Measurements from ENCODE around the gene PDS5B.

The PDS5B gene

DNA sequence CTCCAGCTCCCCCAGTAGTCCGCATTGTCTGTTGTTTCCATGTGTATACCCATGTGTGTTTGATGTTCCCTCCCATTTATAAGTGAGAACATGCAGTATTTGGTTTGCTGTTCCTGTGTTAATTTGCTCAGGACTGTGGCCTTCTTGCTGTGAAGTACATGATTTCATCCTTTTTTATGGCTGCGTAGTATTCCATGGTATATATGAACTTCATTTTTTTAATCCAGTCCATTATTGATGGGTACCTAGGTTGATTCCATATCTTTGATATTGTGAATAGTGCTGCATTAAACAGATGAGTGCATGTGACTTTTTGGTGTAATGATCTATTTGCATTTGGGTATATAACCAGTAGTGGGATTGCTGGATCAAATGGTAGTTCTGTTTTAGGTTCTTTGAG, 175.2 kb downstream of the PDS5B start:
- H3K4me1 Mint-ChIP-seq (ENCODE audit: low read depth), result peaks cover 11% of the 10 kb centered on the region
- peaks cover 73% of the 10 kb centered on the region for H3K36me3 Mint-ChIP-seq (ENCODE audit: low read depth)
- peaks cover 11% of the 10 kb centered on the region for H3K9me3 Mint-ChIP-seq
- intact Hi-C loops (cut with micrococcal nuclease), result no loop called here
- no peak overlapping the region for H3K4me3 Mint-ChIP-seq
- H3K27me3 Mint-ChIP-seq, result no peaks in the 10 kb centered on the region
- H3K27ac Mint-ChIP-seq, result no peak overlapping the region

GRCh38 chr13:32779119-32779518, 192.9 kb downstream of the PDS5B start:
- Mint-ChIP-seq H3K27ac (no peak overlapping the region), H3K36me3 (ENCODE audit: low read depth) (peaks cover 48% of the 10 kb centered on the region), H3K27me3 (no peaks in the 10 kb centered on the region), H3K9me3 (no peaks in the 10 kb centered on the region), H3K4me1 (ENCODE audit: low read depth) (no peaks in the 10 kb centered on the region), H3K4me3 (no peak overlapping the region)
- intact Hi-C loops (cut with micrococcal nuclease), result no loop called here

- Mint-ChIP-seq H3K27ac (no peak overlapping the region), H3K4me1 (ENCODE audit: low read depth) (no peaks in the 10 kb centered on the region), H3K9me3 (no peaks in the 10 kb centered on the region), H3K4me3 (no peak overlapping the region), H3K36me3 (ENCODE audit: low read depth) (peaks cover 37% of the 10 kb centered on the region), H3K27me3 (no peaks in the 10 kb centered on the region)
- intact Hi-C loops (cut with micrococcal nuclease), result no loop called here
Measured at GRCh38 chr13:32781906-32782305, 195.7 kb downstream of the PDS5B start.

DNA sequence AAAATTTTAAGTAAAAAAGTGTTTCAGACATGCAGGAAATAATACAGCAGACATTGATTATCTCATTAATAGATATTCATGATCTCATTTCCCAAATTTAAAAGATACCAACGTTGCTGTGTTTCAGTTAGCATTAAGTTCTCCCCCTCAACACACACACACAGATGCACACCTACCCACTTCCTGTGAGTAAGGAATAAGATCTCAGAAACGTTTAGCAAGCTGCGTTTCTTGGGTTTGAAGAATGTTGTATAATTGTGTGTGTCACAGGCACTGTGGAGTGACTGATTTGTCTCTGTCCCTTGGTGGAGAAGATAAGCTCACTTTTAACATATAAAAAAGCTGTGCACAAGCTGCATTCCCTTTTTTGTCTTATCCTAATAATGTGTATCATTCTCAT, 196.8 kb downstream of the PDS5B start:
- H3K4me1 Mint-ChIP-seq (ENCODE audit: low read depth), result no peaks in the 10 kb centered on the region
- no peak overlapping the region for H3K27ac Mint-ChIP-seq

DNA sequence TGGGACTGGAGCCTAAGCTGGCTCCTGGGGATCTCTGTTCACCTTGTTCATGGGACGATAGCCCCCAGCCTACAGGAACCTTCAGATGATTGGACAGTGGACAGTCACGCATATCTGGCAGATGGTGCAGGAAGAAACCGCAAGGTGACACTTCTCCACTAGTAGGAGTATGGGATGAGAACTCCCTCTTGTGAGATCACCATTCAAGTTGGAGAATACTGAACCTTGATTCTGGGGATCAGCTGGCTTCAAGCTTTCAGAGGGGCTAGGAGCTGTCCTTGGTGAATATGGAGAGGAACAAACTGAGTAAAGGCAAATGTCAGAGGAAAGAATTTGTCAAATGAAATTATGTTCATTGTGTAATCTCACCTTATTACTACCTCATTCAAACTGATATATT, 204.5 kb downstream of the PDS5B start:
- H3K27ac Mint-ChIP-seq, result no peak overlapping the region
- peaks cover 13% of the 10 kb centered on the region for H3K36me3 Mint-ChIP-seq (ENCODE audit: low read depth)
- no peak overlapping the region for H3K4me3 Mint-ChIP-seq
- no peaks in the 10 kb centered on the region for H3K9me3 Mint-ChIP-seq
- intact Hi-C loops (cut with micrococcal nuclease), result no loop called here
- H3K4me1 Mint-ChIP-seq (ENCODE audit: low read depth), result peaks cover 2% of the 10 kb centered on the region
- no peaks in the 10 kb centered on the region for H3K27me3 Mint-ChIP-seq

More for the DNA sequence above, 196.8 kb downstream of the PDS5B start:
- intact Hi-C loops (cut with micrococcal nuclease), result no loop called here
- Mint-ChIP-seq H3K9me3 (no peaks in the 10 kb centered on the region), H3K27me3 (no peaks in the 10 kb centered on the region), H3K4me3 (no peak overlapping the region), H3K36me3 (ENCODE audit: low read depth) (peaks cover 34% of the 10 kb centered on the region)

DNA sequence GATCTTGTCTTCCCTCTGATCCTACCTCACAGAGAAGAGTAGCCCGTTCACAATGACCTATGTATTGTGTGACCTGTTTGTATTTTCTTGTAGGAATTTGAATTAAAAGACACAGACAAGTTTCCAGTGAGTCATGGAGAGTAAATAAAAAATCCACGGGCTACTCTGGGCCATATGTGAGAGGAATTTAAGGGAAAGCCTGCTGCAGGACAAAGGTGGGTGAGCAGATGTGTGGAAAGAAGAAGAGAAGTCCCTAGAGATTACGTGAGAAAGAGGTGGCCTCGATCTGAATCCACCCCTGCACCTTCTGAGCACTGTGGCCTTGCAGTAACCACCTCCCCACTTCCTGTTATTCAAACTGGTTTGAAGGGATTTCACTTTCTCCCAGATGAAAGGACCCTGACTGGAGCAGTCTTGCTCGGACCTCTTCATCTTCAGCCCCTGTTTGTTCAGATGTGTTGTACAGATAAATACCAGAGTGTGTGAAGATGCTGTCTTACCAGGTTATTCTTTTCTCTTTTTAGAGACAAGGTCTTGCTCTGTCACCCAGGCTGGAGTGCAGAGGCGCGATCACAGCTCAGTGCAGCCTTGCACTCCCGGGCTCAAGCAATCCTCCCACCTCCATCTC, 205.4 kb downstream of the PDS5B start:
- intact Hi-C loops (cut with micrococcal nuclease), result no loop called here
- H3K4me3 Mint-ChIP-seq, result no peak overlapping the region
- no peak overlapping the region for H3K27ac Mint-ChIP-seq
- H3K4me1 Mint-ChIP-seq (ENCODE audit: low read depth), result peaks cover 5% of the 10 kb centered on the region
- no peaks in the 10 kb centered on the region for H3K9me3 Mint-ChIP-seq
- no peaks in the 10 kb centered on the region for H3K27me3 Mint-ChIP-seq
- peaks cover 8% of the 10 kb centered on the region for H3K36me3 Mint-ChIP-seq (ENCODE audit: low read depth)

- Mint-ChIP-seq H3K4me1 (ENCODE audit: low read depth) (peaks cover 5% of the 10 kb centered on the region), H3K36me3 (ENCODE audit: low read depth) (no peaks in the 10 kb centered on the region), H3K27me3 (no peaks in the 10 kb centered on the region), H3K27ac (no peak overlapping the region), H3K9me3 (no peaks in the 10 kb centered on the region), H3K4me3 (no peak overlapping the region)
- intact Hi-C loops (cut with micrococcal nuclease), result no loop called here
Measured at GRCh38 chr13:32796754-32797153, 210.5 kb downstream of the PDS5B start.

DNA sequence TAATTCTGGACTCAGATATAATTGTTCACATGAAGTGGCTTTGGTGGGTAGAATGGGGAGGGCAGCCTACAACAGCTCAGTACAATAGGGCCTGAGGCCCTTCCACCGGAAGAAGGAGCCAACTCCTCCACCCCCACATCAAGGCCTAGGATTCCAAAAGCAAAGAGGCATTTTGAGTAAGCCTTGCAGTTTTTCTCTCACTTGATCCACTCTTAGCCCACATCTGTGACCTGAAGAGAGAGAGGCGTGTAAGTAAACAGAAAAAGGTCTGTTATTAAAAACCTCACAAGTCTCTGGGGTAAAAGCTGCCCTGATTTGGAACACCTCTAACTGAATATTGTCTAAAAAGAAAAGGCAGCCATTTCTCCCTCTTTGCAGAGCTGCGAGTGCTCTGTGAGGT, 215.9 kb downstream of the PDS5B start:
- Mint-ChIP-seq H3K4me3 (no peak overlapping the region), H3K4me1 (ENCODE audit: low read depth) (no peaks in the 10 kb centered on the region), H3K27ac (no peak overlapping the region), H3K27me3 (peaks cover 2% of the 10 kb centered on the region), H3K36me3 (ENCODE audit: low read depth) (no peaks in the 10 kb centered on the region), H3K9me3 (no peaks in the 10 kb centered on the region)
- intact Hi-C loops (cut with micrococcal nuclease), result no loop called here

DNA sequence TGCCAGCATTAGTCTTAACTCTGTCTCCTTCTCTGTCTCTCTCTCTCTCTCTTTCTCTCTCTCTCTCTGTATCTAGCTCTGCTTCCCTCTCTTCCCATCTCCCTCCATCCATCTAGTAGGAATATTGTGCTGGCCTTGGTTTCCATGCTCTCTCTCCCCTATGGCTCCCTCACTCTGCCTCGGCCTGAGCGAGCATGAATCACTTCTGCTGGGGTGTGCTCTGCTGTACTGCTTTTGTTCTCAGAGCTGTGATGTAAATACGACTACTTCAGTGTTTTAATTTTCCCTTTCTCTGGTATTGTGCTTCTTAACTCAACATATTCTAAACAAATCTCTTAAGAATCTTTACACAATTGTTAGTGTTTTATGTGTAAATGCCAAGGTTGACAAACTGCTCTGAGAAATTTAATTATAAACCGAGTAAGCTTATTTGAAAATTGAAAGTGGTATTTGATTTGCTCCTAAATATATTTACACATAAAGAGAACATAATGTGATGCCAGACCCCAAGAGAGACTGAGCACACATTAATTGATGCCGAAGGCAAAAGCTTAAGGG, 218.5 kb downstream of the PDS5B start:
- intact Hi-C loops (cut with micrococcal nuclease), result no loop called here
- Mint-ChIP-seq H3K27me3 (peaks cover 4% of the 10 kb centered on the region), H3K27ac (no peak overlapping the region), H3K36me3 (ENCODE audit: low read depth) (no peaks in the 10 kb centered on the region), H3K4me3 (no peak overlapping the region), H3K9me3 (no peaks in the 10 kb centered on the region), H3K4me1 (ENCODE audit: low read depth) (no peaks in the 10 kb centered on the region)

DNA sequence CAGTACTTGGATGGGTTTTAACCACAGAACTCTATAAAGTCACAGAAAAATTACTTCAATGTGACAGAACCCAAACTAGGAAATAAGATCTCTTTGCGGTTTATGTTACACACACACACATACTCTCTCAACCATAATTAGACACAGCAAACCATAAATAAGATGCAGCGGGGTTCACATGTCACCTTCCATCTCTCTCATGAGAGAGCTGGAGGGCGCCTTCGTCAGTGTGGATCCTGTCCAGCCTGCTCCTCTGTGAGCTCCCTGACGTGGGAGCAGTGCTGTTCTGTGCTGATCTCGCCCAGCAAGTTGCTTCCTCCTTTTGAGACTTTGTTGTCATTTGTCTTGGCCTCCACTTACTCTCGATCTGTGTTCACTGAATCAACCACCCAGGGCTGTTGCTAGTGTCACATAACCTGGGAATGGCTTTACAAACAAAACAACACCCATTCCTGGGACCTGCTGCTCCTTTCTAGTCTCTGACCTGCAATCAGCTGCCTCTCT, 225.1 kb downstream of the PDS5B start:
- intact Hi-C loops (cut with micrococcal nuclease), result no loop called here
- H3K4me1 Mint-ChIP-seq (ENCODE audit: low read depth), result peaks cover 11% of the 10 kb centered on the region
- H3K27me3 Mint-ChIP-seq, result peaks cover 2% of the 10 kb centered on the region
- H3K27ac Mint-ChIP-seq, result no peak overlapping the region
- H3K4me3 Mint-ChIP-seq, result no peak overlapping the region
- peaks cover 14% of the 10 kb centered on the region for H3K9me3 Mint-ChIP-seq
- H3K36me3 Mint-ChIP-seq (ENCODE audit: low read depth), result no peaks in the 10 kb centered on the region

GRCh38 chr13:32821149-32821688, 235.0 kb downstream of the PDS5B start:
- Mint-ChIP-seq H3K4me1 (ENCODE audit: low read depth) (no peaks in the 10 kb centered on the region), H3K9me3 (no peaks in the 10 kb centered on the region), H3K27me3 (no peaks in the 10 kb centered on the region), H3K4me3 (no peak overlapping the region), H3K27ac (no peak overlapping the region), H3K36me3 (ENCODE audit: low read depth) (no peaks in the 10 kb centered on the region)
- intact Hi-C loops (cut with micrococcal nuclease), result no loop called here

- intact Hi-C loops (cut with micrococcal nuclease), result no loop called here
- Mint-ChIP-seq H3K4me1 (ENCODE audit: low read depth) (no peaks in the 10 kb centered on the region), H3K4me3 (no peak overlapping the region), H3K27me3 (no peaks in the 10 kb centered on the region), H3K36me3 (ENCODE audit: low read depth) (no peaks in the 10 kb centered on the region), H3K27ac (no peak overlapping the region), H3K9me3 (no peaks in the 10 kb centered on the region)
Measured at GRCh38 chr13:32822771-32823170, 236.5 kb downstream of the PDS5B start.

DNA sequence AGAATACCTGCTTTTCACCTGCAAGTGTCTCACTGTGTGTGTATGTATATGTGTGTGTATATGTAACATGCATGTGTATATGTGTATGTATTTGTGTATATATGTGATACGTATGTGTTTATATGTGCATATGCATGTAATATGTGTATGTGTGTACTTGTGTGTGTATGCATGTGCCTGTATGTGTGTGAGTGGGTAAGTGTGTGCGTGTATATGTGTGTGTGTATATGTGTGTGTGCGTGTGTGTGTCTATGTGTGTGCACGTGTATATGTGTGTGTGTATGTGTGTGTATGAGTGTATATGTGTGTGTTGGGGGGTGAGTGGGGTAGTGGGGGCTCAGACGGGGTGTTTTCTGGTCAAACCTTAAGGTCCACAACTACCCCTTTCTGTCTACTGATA, 237.3 kb downstream of the PDS5B start:
- intact Hi-C loops (cut with micrococcal nuclease), result no loop called here
- H3K9me3 Mint-ChIP-seq, result no peaks in the 10 kb centered on the region

GRCh38 chr13:32824061-32824460, 237.8 kb downstream of the PDS5B start:
- Mint-ChIP-seq H3K9me3 (no peaks in the 10 kb centered on the region), H3K36me3 (ENCODE audit: low read depth) (no peaks in the 10 kb centered on the region), H3K4me1 (ENCODE audit: low read depth) (no peaks in the 10 kb centered on the region), H3K4me3 (no peak overlapping the region), H3K27me3 (no peaks in the 10 kb centered on the region), H3K27ac (no peak overlapping the region)
- intact Hi-C loops (cut with micrococcal nuclease), result no loop called here

More for the DNA sequence above, 237.3 kb downstream of the PDS5B start:
- no peak overlapping the region for H3K4me3 Mint-ChIP-seq
- no peak overlapping the region for H3K27ac Mint-ChIP-seq
- H3K36me3 Mint-ChIP-seq (ENCODE audit: low read depth), result no peaks in the 10 kb centered on the region
- no peaks in the 10 kb centered on the region for H3K4me1 Mint-ChIP-seq (ENCODE audit: low read depth)
- H3K27me3 Mint-ChIP-seq, result no peaks in the 10 kb centered on the region

DNA sequence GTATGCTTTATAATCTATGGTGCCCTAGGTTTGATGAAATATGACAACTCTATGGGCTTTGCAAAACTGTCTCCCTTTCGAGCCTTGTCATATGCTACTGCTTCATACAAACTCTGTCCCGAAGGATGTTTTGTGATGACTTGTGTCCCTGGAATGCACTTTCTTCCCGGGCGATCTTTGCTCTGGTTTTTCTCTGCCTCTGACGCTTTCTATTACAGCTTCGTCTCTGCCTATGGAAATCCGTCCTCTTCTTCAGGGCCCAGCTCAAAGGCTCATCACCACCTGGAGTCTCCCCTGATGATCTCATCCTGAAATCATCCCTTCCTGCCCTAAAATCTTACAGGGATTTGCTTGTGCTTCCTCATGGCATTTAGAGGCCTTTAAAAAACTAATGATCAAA, 238.4 kb downstream of the PDS5B start:
- no peak overlapping the region for H3K4me3 Mint-ChIP-seq
- no peaks in the 10 kb centered on the region for H3K4me1 Mint-ChIP-seq (ENCODE audit: low read depth)
- H3K9me3 Mint-ChIP-seq, result no peaks in the 10 kb centered on the region
- no peaks in the 10 kb centered on the region for H3K27me3 Mint-ChIP-seq
- no peaks in the 10 kb centered on the region for H3K36me3 Mint-ChIP-seq (ENCODE audit: low read depth)
- H3K27ac Mint-ChIP-seq, result no peak overlapping the region
- intact Hi-C loops (cut with micrococcal nuclease), result no loop called here
